Esophagus muscularis mucosa (tissue), 4 donors: Measurements from ENCODE around the gene SLC4A1. TPM values are rescaled to one million over a fixed set of nuclear protein-coding genes. Genes with fewer than 3 reads are reported as not detected.

Experiments
- DNase-seq: peaks from one replicate; pipeline ENCODE4 v3.0.0-alpha.2; 2017; ENCODE audit errors: extremely low spot score
- H3K27ac ChIP-seq, 4 donors: fragments of 200-600 bp; sonication (generic); replicated peaks in 1 of 4; 1 replicate in 3 of 4; 2 replicates in 1 of 4; pipeline ENCODE4 v1.5.1; 2016 to 2019; ENCODE audit warnings: mild to moderate bottlenecking in 1 of 4
- H3K27me3 ChIP-seq, 4 donors: fragments of 200-600 bp; sonication (generic); one replicate each; pipeline versions ENCODE4 v1.5.1 to v1.6.0; 2016 to 2019
- H3K36me3 ChIP-seq, 4 donors: fragments of 200-600 bp; sonication (generic); one replicate each; pipeline ENCODE4 v1.5.1; 2016 to 2019
- H3K4me1 ChIP-seq, 4 donors: fragments of 200-600 bp; sonication (generic); one replicate each; pipeline ENCODE4 v1.5.1; 2016 to 2019
- H3K4me3 ChIP-seq, 4 donors: fragments of 200-600 bp; sonication (generic); 1 replicate in 2 of 4; 2 replicates in 2 of 4; pipeline ENCODE4 v1.5.1; 2016 to 2019; ENCODE audit warnings: mild to moderate bottlenecking in 4 of 4, moderate library complexity in 1 of 4
- H3K9me3 ChIP-seq, 4 donors: fragments of 200-600 bp; sonication (generic); 1 replicate in 3 of 4; 2 replicates in 1 of 4; pipeline ENCODE4 v1.5.1; 2016 to 2019
- CTCF ChIP-seq, 3 experiments: fragments of 200-600 bp in 2 of 3; fragments of 450-650 bp in 1 of 3; sonication (generic) in 2 of 3; IDR thresholded peaks; one replicate each; pipeline ENCODE4 v1.5.1; 2017 to 2019; ENCODE audit warnings: antibody characterized with exemption in 3 of 3, mild to moderate bottlenecking in 2 of 3, moderate library complexity in 1 of 3
- EP300 ChIP-seq: sonication (generic); formaldehyde crosslinking; IDR thresholded peaks from one replicate; pipeline ENCODE4 v1.6.1; 2017; ENCODE audit warnings: antibody characterized with exemption
- POLR2A ChIP-seq: fragments of 450-650 bp; IDR thresholded peaks from one replicate; pipeline ENCODE4 v1.6.1; 2017; ENCODE audit warnings: antibody characterized with exemption, moderate library complexity, mild to moderate bottlenecking, low read depth
- POLR2AphosphoS5 ChIP-seq, 2 donors: sonication (generic); formaldehyde crosslinking; IDR thresholded peaks; one replicate each; pipeline ENCODE4 v1.6.1; 2017; ENCODE audit warnings: antibody characterized with exemption in 2 of 2
- WGBS: methylation state at CpG from one replicate; pipeline ENCODE4 v1.1.5; 2018; 5-methylcytosine and 5-hydroxymethylcytosine counted together
- intact Hi-C: fragments of 100-400 bp; cut with DNase I; formaldehyde crosslinking; loops from one replicate; pipeline ENCODE4 v1.15.1; 2023
- total RNA-seq, 4 donors: library from RNA; depleted of rRNA; stranded (reverse); fragments of >200 nt; gene quantifications; one replicate each; pipeline versions ENCODE4 v1.1.0 to v1.2.1, GENCODE V29; 2016

The SLC4A1 gene
- total RNA-seq, 4 donors from 2014 or later, result 0.11 to 2.0 (median 0.19) TPM; not detected in 1

- H3K4me1 ChIP-seq, result peaks cover 0 to 15% (median 3%) of the 10 kb centered on the region in 4 donors
- H3K27me3 ChIP-seq, result peaks cover 0 to 20% (median 0%) of the 10 kb centered on the region in 4 donors
- no peak for DNase-seq
- H3K27ac ChIP-seq, result no peak overlapping the region
- H3K9me3 ChIP-seq, result no peaks in the 10 kb centered on the region
- intact Hi-C loops, result no loop called here
- H3K36me3 ChIP-seq, result no peaks in the 10 kb centered on the region
- TF ChIP-seq POLR2A (no peak), EP300 (no peak), POLR2AphosphoS5 (IDR thresholded peaks at IDR 0.05) (no peak), CTCF (IDR thresholded peaks at IDR 0.05) (no peak)
- 88% methylated on average over 5 of the region's 5 CpGs for WGBS
- no peak overlapping the region for H3K4me3 ChIP-seq
Measured at GRCh38 chr17:44273607-44274006, 5.7 kb upstream of the SLC4A1 start.

- H3K36me3 ChIP-seq, result no peaks in the 10 kb centered on the region
- 77% methylated on average over 3 of the region's 6 CpGs for WGBS
- no peak overlapping the region for H3K27ac ChIP-seq
- intact Hi-C loops, result no loop called here
- H3K4me3 ChIP-seq, result no peak overlapping the region
- no peak for TF ChIP-seq EP300
- peaks cover 0 to 20% (median 0%) of the 10 kb centered on the region in 4 donors for H3K27me3 ChIP-seq
- no peaks in the 10 kb centered on the region for H3K9me3 ChIP-seq
- peaks cover 0 to 15% (median 3%) of the 10 kb centered on the region in 4 donors for H3K4me1 ChIP-seq
- DNase-seq, result no peak
Measured at GRCh38 chr17:44272954-44273353, 5.0 kb upstream of the SLC4A1 start.

GRCh38 chr17:44272321-44272951 is 4.5 kb upstream of the SLC4A1 start:
- Histone ChIP-seq H3K36me3 (no peaks in the 10 kb centered on the region), H3K9me3 (no peaks in the 10 kb centered on the region), H3K27ac (no peak overlapping the region), H3K4me1 (peaks cover 0 to 15% (median 3%) of the 10 kb centered on the region in 4 donors), H3K4me3 (no peak overlapping the region), H3K27me3 (peaks cover 0 to 20% (median 0%) of the 10 kb centered on the region in 4 donors)
- WGBS, result 61% methylated on average over 13 of the region's 13 CpGs
- intact Hi-C loops, result no loop called here
- DNase-seq, result no peak
- TF ChIP-seq EP300 (no peak), POLR2AphosphoS5 (IDR thresholded peaks at IDR 0.05) (no peak), CTCF (IDR thresholded peaks at IDR 0.05) (no peak), POLR2A (no peak)

GRCh38 chr17:44269535-44270240 is 1.8 kb upstream of the SLC4A1 start:
- H3K4me1 ChIP-seq, result peaks cover 0 to 15% (median 3%) of the 10 kb centered on the region in 4 donors
- TF ChIP-seq EP300 (no peak), CTCF (IDR thresholded peaks at IDR 0.05) (no peak), POLR2AphosphoS5 (IDR thresholded peaks at IDR 0.05) (no peak), POLR2A (no peak)
- peaks cover 0 to 20% (median 0%) of the 10 kb centered on the region in 4 donors for H3K27me3 ChIP-seq
- 80% methylated on average over 6 of the region's 7 CpGs for WGBS
- no peak for DNase-seq
- H3K27ac ChIP-seq, result no peak overlapping the region
- H3K36me3 ChIP-seq, result no peaks in the 10 kb centered on the region
- intact Hi-C loops, result no loop called here
- H3K9me3 ChIP-seq, result no peaks in the 10 kb centered on the region
- H3K4me3 ChIP-seq, result no peak overlapping the region

- no peak for DNase-seq
- TF ChIP-seq POLR2A (no peak), CTCF (IDR thresholded peaks at IDR 0.05) (no peak), EP300 (no peak), POLR2AphosphoS5 (IDR thresholded peaks at IDR 0.05) (no peak)
- peaks cover 0 to 20% (median 0%) of the 10 kb centered on the region in 4 donors for H3K27me3 ChIP-seq
- 75% methylated on average over 11 of the region's 11 CpGs for WGBS
- H3K36me3 ChIP-seq, result no peaks in the 10 kb centered on the region
- no peak overlapping the region for H3K4me3 ChIP-seq
- no peak overlapping the region for H3K27ac ChIP-seq
- peaks cover 0 to 15% (median 3%) of the 10 kb centered on the region in 4 donors for H3K4me1 ChIP-seq
- H3K9me3 ChIP-seq, result no peaks in the 10 kb centered on the region
- intact Hi-C loops, result no loop called here
Measured at GRCh38 chr17:44268709-44269534, 987 bp upstream of the SLC4A1 start.
